ENCODE data around the gene PNRC2.
"Not testable (repeated sequence)": the region's sequence is repeated elsewhere in the genome, so short reads cannot be mapped to it uniquely, and the experiment has no call there.

- TF ChIP-seq CTCF (conservative IDR thresholded peaks at IDR 0.05 in 1 of 2, IDR thresholded peaks at IDR 0.05 in 1 of 2; ENCODE audit: low read depth in 1 of 2, low read length in 2 of 2); EZH2 (IDR thresholded peaks at IDR 0.05; ENCODE audit: low read length, missing control alignments): not testable (repeated sequence)
These were observed 49.1 kb downstream of the PNRC2 start for GRCh38 chr1:24008574-24009184.

All from fibroblast of lung (primary cell).